ENCODE data around the gene CCSER1.
"Not testable (repeated sequence)": the region's sequence is repeated elsewhere in the genome, so short reads cannot be mapped to it uniquely, and the experiment has no call there.

The CCSER1 gene

DNA sequence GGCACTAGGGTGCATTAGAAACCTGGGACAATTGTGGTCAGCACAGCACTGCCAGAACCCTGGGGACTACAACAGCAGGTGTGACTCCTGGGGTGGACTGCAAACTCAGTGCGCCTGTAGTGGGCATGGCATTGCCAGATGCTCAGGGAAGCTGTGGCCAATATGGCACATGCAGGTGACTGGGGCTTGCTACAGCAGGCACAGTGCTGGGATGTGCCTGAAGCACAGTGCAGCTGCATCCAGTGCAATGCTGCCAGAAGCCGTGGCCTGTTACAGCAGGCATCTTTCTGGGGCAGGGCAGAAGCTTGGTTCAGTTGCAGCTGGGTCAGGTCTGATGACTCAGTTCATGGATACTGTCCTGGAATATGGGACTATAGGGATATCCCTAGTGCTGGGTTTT, 445.8 kb downstream of the CCSER1 start:
- no peak for DNase-seq

DNA sequence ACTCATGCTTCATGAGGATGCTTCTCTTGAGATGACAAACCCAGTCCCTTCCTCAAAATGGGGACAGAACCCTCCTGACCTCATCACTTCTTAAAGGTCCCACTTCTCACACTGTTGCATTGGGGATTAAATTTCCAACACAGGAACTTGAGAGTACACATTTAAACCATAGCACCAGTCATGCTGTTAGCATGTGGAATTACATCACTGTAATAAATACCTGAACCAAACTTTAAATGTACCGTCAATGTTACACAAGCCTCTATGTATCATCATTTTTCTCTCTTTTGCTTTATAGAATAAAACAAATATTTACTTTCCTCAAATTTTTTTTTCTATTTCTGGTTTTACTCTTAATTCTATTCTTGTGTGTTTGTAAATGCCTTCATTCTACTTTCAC, 448.2 kb downstream of the CCSER1 start:
- no peak for DNase-seq

DNA sequence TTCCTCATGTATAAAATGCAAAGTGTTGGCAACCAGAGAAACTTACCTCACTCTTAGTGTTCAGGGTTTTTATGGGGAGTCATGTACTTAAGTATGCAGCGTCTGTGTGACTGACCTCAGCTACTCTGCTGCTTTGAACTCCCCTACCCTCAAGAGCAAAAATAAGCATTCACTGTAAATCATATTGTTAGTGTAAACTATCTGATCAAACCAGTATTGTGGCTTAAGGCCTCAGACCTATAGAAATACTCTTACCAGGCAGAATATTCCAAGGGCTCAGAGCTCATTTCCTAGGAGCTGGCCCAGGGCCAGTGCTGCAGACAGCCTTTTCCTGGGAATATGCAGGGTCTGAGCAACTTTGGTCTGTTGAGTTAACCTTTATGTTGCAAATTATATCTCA, 453.1 kb downstream of the CCSER1 start:
- DNase-seq = no peak

DNA sequence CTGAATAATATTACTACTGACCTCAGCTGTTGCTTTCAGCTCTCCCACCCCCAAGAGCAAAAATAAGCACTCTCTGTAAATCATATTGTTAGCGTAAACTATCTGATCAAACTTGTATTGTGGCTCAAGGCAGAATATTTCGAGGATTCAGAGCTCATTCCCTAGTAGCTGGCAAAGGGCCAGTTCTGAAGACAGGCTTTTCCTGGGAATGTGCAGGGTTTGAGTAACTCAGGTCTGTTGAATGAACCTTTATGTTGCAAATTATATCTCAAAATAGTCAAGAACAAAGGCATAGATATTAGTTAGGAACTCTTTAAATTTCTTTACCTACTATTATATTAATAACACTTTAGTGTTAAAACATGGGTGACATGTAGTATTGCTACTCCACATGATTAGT, 454.9 kb downstream of the CCSER1 start:
- no peak for DNase-seq

DNA sequence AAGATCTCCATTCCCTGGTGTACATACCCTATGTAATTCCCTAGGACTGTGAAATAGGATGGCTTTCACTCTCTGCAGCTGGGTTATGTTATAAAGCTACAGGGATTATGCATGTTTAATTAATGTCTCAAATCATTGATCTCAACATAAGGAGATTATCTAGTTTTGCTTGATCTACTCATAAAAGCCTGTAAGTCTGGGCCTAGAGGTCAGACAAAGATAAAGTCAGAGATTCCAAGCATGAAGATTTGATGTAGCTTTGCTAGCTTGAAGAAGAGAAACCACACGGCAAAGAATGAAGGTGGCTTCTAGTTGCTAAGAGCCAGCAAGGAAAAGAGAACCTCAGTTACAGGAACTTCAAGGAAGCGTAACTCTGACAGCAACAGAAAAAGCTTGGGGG, 456.9 kb downstream of the CCSER1 start:
- DNase-seq = no peak

DNA sequence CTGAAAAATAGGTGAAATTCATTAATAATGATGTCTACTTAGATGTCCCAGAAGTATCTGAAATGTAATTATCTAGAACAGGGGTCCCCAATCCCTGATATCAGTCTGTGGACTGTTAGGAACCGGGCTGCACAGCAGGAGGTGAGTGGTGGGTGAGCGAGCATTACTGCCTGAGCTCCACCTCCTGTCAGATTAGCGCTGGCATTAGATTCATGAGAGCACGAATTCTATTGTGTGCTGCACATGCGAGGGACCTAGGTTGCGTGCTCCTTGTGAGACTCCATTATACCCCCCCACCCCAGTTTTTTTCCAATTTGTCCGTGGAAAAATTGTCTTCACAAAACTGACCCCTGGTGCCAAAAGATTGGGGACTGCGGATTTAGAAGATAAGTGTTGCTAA, 458.8 kb downstream of the CCSER1 start:
- no peak for DNase-seq

DNA sequence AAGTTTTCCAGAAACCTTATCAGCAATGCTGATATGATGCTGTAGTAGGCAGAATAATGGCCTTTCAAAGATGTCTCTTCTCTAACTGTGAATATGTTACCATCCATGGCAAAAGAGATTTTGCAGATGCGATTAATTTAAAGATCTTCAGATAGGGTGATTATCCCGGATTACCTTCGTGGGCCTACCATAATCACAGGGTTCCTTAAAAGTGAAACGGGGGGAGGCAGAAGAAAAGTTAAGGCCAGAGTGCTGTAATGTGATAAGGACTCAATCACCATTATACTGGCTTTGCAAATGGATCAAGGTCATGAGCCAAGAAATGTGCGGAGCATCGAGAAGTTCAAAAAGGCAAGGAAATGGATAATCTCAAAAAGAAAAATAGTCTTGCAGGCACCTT, 459.6 kb downstream of the CCSER1 start:
- DNase-seq = no peak

DNA sequence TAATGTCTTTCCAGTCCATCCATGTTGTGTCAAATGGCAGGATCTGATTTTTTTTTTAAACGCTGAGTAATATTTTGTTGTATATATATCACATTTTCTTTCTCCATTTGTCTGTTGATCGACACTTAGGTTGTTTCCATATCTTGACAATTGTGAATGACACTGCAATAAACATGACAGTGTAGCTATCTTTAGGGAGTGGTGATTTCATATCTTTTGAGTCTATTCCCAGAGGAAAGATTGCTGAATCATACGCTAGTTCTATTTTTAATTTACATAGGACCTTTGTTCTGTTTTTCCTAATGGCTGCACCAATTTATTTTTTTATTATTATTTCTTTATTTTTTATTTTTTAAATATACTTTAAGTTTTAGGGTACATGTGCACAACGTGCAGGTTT, 470.7 kb downstream of the CCSER1 start:
- no peak for DNase-seq

DNA sequence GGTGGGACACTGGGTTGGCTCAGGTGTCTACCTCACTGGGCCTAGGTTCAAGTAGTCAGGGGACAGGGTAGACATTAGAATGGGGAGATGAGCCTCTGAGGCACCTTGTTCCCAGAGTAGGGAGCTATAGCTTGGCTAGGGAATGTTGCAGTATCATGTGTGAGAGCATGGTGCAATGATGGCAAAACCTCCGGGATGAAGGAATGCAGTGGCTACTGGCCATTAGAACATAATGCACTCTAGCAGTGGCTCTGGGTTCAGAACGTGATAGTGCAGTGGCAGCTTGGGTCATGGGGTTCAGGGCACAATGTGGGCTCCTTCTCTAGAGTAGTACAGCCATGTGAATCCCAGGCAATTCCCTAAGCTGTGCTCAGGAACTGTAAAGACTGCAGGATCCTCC, 471.5 kb downstream of the CCSER1 start:
- no peak for DNase-seq

DNA sequence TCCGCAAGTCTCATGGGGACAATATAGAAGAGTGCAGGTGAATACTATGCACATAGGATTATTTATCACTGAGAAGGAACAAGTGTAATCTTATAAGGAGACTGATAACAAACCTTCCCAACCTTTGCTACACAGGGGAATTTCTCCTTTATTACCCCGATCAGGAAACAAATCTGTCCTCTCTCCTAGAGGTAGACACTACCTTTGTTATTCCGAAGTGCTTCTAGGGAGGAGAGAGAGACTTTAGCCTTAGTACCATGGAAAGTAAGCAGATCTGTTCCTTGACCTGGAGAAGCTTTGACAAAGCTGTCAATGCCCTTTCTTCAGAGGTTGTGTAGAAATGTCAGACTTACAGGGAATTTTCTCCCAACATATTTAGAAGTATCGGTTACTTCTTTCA, 475.5 kb downstream of the CCSER1 start:
- DNase-seq = no peak

DNA sequence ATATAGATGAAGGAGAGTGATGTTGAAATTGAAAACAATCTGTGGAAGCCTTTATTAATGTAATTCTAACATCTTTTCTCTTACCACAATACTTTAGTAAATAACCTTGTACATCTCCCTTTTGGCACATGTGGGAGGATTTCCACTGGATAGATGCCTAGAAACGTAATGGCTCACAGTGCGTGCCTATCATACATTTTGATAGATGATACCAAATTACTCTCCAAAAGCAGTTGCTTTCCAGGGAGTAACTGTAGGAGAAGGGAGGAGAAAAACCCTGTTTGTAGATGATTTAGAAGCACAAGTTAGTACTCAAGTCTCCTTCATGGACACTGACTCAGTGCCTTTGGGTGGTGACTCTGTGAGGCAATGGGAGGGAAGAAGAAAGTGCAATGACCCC, 476.3 kb downstream of the CCSER1 start:
- DNase-seq = no peak

DNA sequence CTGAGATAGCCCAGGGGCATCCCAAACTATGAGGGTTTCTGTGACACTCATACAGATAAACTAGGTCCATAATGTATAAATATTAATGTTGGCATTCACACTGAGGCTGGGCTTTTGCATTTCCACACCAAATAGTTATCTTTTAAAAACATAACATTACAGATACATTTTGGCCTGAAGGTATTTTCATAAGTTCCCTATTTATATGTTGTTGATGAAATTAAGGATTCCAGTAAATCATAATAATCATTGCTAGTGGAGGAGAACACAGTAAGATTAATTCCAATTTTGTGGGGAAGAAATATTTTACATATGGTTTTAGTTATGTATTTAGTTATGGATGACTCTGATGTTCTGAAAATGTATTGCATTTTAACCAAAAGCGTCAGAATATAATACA, 479.6 kb downstream of the CCSER1 start:
- no peak for DNase-seq

DNA sequence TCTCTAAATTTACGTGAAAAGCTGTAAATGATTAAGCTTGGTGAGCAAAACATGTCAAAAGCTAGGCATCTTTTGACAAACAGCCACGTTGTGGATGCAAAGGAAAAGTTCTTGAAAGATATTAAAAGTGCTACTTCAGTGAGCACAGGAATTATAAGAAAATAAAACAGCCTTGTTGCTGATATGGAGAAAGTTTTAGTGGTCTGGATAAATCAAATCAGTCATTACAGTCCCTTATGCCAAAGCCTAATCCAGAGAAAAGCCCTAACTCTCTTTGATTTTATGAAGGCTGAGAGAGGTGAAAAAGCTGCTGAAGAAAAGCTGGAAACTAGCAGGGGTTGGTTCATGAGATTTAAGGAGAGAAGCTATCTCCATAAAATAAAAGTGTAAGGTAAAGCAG, 487.2 kb downstream of the CCSER1 start:
- DNase-seq = no peak

DNA sequence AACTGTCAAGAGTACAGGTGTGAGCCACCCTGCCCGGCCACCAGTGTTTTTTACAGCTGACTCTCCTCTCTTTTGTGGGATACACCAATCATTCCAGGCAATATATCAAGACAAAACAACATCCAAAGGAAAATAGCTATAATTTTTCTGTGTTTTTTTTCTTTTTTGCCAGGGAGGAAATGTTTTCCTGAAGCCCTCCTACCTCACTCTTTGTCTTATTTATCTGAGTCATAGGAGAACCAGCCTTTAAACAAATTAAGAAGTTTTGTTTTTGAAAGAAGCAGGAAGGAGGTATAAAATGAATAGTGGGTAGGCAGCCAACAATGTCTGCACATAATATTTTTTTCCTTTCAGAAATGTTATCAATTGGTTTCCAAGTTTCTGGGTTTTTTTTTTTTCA, 493.9 kb downstream of the CCSER1 start:
- no peak for DNase-seq

DNA sequence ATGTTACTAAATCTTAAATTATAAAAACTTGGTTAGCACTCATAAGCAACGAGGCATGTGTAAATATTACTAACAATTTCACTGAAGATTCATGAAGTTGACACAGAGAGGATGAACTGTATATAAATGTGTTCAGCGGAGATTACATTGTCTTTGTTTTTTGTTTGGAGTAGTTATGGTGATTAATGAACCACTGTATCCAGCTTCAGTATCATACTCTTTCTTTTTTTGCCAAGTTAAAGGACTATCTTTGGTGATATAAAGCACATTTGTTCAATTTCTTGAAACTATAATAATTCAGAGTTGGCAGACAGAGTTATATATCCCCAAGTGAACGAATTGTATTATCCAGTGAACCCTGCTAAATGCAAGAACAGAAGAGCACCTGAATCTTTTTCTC, 497.6 kb downstream of the CCSER1 start:
- no peak for DNase-seq

DNA sequence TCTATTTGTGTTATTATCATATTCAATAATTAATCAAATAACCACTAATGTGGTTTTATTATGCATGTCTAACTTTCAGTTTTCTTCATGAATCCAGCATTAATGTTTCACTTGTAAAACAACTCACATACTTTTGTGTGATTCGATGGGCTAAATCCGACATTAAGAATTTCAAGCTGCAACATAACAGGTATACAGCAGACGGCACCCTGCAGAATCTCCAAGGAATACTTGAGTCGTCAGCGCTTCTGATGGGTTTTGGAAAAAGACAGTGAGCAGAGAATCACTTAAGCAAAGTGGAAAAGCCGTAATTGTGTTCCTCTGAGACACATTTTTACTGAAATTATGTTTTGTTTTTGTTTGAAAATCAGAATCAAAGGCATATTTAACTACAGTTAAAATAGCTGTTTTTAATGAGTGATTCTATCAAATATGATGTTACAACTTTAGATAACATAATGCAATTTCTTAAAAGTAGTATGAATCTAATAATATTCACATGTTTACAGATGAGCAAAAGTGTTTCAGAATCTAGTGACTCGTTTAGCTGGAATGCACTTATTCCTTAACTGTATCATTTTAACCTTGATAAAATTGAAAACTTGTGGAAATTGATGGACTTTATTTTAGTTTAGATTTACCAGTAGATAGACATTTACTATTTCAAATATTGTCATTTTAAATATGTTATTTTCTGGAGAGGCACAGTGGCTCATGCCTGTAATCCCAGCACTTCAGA, 514.8 kb downstream of the CCSER1 start:
- DNase-seq = no peak

DNA sequence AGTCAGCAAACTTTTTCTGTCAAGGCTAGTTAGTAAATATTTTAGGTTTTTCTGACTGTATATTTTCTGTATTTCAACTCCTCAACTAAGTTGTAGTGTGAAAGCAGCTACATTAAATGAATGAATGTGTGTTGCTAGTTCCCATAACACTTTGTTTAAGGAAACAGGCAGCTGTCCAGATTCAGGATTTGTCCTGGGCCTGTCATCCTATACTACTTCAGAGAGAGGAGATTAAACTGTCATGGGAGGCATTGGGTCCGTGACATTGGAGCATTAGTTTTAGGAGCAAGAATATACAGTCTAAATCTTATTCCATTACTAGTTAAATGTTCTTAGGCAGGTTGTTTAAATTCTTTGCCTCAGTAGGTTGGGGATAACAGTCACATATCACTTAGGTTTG, 516.0 kb downstream of the CCSER1 start:
- DNase-seq = no peak

DNA sequence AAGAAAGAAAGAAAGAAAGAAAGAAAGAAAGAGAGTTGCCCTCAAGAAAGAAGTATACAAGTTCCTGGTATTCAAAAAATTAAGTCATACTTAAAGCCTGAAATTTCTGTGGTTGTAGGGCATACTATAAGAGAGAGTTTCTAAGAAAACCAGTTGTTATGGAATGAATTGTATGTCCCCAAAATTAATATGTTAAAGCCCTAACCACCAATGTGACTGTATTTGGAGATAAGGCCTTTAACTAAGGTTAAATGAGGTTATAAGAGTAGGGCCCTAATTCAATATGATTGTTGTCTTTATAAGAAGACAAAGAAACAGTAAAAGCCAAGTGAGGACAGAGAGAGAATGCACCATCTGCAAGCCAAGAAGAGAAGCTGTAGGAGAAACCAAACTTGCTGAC, 521.1 kb downstream of the CCSER1 start:
- no peak for DNase-seq

DNA sequence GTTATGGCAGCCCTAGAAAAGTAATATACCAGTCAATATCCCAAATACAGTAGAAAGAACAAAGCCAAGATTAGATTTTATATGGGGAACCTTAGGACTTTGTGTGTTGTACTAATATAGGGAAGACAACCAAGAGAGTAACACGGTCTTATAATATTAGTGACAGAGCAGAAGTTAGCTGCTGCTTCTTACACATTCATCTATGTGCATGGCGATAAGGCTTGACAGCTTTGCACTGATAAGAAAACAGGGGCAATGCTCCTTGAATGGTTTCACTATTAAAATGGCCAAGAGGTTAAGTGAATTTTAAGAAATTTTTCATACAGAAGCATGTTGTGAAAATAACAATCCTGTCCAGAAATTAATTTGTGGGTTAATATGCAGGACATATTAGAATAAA, 521.6 kb downstream of the CCSER1 start:
- DNase-seq = no peak

DNA sequence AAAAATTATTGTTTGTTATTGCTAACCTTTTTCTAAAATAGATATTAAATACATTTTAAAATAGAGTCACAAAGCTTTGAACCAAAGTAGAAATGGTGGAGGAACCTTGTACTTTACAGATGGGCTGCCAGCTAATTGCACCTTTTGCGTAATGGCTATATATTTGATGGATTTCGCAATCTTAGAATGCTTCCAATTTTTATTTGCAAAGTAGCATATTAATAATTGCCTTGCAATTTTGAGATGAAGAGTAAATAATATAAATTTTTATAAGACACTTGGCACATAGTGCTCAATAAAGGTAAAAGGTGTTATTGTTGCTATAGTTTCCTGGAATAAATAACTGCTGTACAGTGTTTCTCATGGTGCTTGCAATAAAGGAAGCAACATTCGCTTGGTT, 533.5 kb downstream of the CCSER1 start:
- no peak for DNase-seq

DNA sequence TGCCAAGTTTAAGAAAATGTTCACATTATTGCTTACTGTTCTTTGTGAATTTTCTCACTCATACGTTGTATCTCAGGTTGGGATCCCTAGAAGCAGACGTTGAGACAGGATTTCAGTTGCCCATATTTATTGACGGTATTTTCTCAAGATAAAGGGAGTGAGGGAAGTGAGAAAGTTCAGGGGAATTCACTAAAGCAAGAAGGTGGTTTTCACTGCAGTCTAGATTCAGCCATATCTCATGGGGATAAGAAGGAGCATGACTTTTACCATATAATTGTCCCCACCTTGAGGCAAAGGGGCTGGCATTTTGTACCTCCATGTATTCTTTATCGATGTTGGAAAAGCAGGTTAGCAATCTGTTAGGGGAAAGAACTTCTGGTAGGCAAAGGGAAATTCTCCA, 543.0 kb downstream of the CCSER1 start:
- no peak for DNase-seq

DNA sequence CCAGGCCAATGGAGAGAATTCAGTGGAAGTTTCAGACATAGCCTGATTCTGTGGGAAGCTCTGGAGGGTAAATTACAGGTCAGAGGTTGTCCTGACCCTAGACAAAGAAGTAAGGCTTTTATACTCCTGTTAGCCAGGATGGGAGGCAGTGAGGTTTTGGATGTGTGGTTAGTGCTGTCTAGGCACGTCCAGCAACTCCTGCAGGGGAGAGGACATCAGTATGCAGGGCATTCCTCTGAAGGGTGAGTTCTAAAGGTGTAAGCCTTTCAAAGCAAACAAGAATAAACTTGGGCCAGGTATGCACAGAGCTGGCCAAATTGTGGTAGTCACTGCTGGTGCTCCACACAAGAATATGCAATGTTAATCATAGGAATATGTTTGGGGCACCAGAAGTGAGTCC, 562.5 kb downstream of the CCSER1 start:
- no peak for DNase-seq

DNA sequence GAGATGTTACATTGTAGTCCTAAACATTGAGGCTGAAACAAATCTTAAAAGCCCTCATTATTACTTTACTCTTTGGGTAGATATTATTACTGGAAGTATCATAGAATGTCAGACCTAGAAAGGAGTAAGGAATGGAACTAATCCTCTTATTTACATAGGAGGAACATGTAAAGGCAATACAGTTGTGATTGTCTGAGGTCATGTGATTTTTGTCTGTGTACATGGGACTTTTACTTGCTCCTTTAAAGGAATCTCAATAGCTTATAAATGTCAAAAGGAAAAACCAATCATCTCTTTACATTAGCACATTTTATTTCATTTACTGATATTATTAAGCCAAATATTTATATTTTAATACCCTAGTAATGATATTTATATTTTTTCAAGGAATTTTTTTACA, 568.2 kb downstream of the CCSER1 start:
- DNase-seq = no peak

DNA sequence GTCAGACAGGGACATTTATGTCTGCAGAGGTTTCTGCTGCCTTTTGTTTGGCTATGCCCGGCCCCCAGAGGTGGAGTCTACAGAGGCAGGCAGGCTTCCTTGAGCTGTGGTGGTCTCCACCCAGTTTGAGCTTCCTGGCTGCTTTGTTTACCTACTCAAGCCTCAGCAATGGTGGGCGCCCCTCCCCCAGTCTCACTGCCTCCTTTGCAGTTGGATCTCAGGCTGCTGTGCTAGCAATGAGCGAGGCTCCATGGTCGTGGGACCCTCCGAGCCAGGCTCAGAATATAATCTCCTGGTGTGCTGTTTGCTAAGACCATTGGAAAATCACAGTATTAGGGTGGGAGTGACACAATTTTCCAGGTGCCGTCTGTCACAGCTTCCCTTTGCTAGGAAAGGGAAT, 578.3 kb downstream of the CCSER1 start:
- not testable (repeated sequence) for DNase-seq

DNA sequence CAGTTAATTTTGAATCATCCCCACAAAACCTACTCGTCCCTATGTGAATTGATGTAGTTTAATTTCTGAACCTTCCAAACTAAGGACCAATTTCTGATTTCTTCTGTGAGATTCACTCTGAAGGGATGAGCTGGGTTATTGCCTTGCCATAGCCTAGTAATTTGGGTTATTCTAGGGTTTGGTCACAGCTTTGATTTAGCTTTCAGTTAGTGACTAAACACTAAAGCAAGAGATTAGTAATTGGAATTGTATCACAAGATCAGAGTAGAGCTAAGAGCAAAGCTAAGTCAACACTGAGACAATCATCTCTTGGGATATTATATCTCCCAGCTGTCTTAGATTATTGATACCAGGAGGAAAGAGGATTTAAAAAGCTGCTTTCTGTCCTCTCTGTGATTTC, 588.0 kb downstream of the CCSER1 start:
- DNase-seq = no peak

Measured in right kidney (tissue), 1 donor.